Mucosa of rectum (tissue), 2 donors: ENCODE results near the gene TIGIT.
A peak's percentile ranks its signal among the peaks of the same experiment; 100 is the strongest.

Experiments used
- H3K27ac ChIP-seq, 2 donors: one replicate each; pipeline ENCODE4 v1.7.0; 2013; ENCODE audit warnings: inconsistent platforms in 2 of 2, low read depth in 2 of 2, low read length in 2 of 2
- H3K27me3 ChIP-seq, 2 donors: one replicate each; pipeline ENCODE4 v1.7.0; 2013; ENCODE audit warnings: low read length in 2 of 2; ENCODE audit not compliant: control insufficient read depth in 2 of 2, insufficient read depth in 2 of 2
- H3K36me3 ChIP-seq, 2 donors: one replicate each; pipeline ENCODE4 v1.7.0; 2013; ENCODE audit warnings: low read length in 2 of 2; ENCODE audit not compliant: control insufficient read depth in 2 of 2, insufficient read depth in 2 of 2
- H3K4me1 ChIP-seq, 2 donors: one replicate each; pipeline ENCODE4 v1.7.0; 2013; ENCODE audit warnings: low read length in 2 of 2, mild to moderate bottlenecking in 1 of 2; ENCODE audit not compliant: control insufficient read depth in 2 of 2, insufficient read depth in 2 of 2
- H3K4me3 ChIP-seq, 2 donors: one replicate each; pipeline ENCODE4 v1.7.0; 2013; ENCODE audit warnings: low read length in 2 of 2
- H3K9ac ChIP-seq, 2 donors: one replicate each; pipeline ENCODE4 v1.7.0; 2013; ENCODE audit warnings: low read length in 2 of 2, low read depth in 1 of 2, mild to moderate bottlenecking in 1 of 2
- H3K9me3 ChIP-seq, 2 donors: one replicate each; pipeline ENCODE4 v1.7.0; 2013; ENCODE audit warnings: low read length in 2 of 2; ENCODE audit not compliant: control insufficient read depth in 2 of 2
- donor health status: healthy.
- donor health status: Normal muscosa, but diverticular disease.

The TIGIT gene

GRCh38 chr3:114285648-114286230 is 8.1 kb upstream of the TIGIT start:
- no peaks in the 10 kb centered on the region for H3K27me3 ChIP-seq
- no peak overlapping the region for H3K4me3 ChIP-seq
- peak overlapping the region in 1 of 2 donors; percentile 24 for H3K9ac ChIP-seq
- no peaks in the 10 kb centered on the region for H3K9me3 ChIP-seq
- no peaks in the 10 kb centered on the region for H3K36me3 ChIP-seq
- peak overlapping the region in 1 of 2 donors; percentile 16 for H3K27ac ChIP-seq
- no peaks in the 10 kb centered on the region for H3K4me1 ChIP-seq

- Histone ChIP-seq H3K27ac (peak overlapping the region in 1 of 2 donors; percentile 16), H3K27me3 (no peaks in the 10 kb centered on the region), H3K36me3 (no peaks in the 10 kb centered on the region), H3K9me3 (no peaks in the 10 kb centered on the region), H3K4me1 (no peaks in the 10 kb centered on the region), H3K4me3 (no peak overlapping the region), H3K9ac (peak overlapping the region in 1 of 2 donors; percentile 24)
Measured at GRCh38 chr3:114286266-114286665, 7.6 kb upstream of the TIGIT start.

GRCh38 chr3:114290911-114291901 is 2.6 kb upstream of the TIGIT start:
- Histone ChIP-seq H3K4me3 (peak overlapping the region in 1 of 2 donors; percentile 37), H3K4me1 (no peaks in the 10 kb centered on the region), H3K27ac (peak overlapping the region; percentile 26 to 65), H3K9me3 (no peaks in the 10 kb centered on the region), H3K27me3 (no peaks in the 10 kb centered on the region), H3K9ac (peak overlapping the region in 1 of 2 donors; percentile 14), H3K36me3 (no peaks in the 10 kb centered on the region)

- no peaks in the 10 kb centered on the region for H3K36me3 ChIP-seq
- H3K4me1 ChIP-seq, result no peaks in the 10 kb centered on the region
- H3K9me3 ChIP-seq, result no peaks in the 10 kb centered on the region
- H3K27ac ChIP-seq, result peak overlapping the region in 1 of 2 donors; percentile 23
- peak overlapping the region in 1 of 2 donors; percentile 24 for H3K9ac ChIP-seq
- H3K27me3 ChIP-seq, result no peaks in the 10 kb centered on the region
- peak overlapping the region in 1 of 2 donors; percentile 31 for H3K4me3 ChIP-seq
Measured at GRCh38 chr3:114294940-114295480, 1.2 kb downstream of the TIGIT start.

GRCh38 chr3:114295946-114296345 is 2.1 kb downstream of the TIGIT start:
- Histone ChIP-seq H3K4me1 (no peaks in the 10 kb centered on the region), H3K27ac (peak overlapping the region in 1 of 2 donors; percentile 23), H3K27me3 (no peaks in the 10 kb centered on the region), H3K4me3 (peak overlapping the region in 1 of 2 donors; percentile 31), H3K36me3 (no peaks in the 10 kb centered on the region), H3K9ac (no peak overlapping the region), H3K9me3 (no peaks in the 10 kb centered on the region)

GRCh38 chr3:114299421-114299820 is 5.6 kb downstream of the TIGIT start:
- Histone ChIP-seq H3K9ac (no peak overlapping the region), H3K36me3 (no peaks in the 10 kb centered on the region), H3K4me1 (no peaks in the 10 kb centered on the region), H3K27ac (no peak overlapping the region), H3K4me3 (no peak overlapping the region), H3K27me3 (no peaks in the 10 kb centered on the region), H3K9me3 (no peaks in the 10 kb centered on the region)

GRCh38 chr3:114299941-114300624 is 6.3 kb downstream of the TIGIT start:
- no peak overlapping the region for H3K9ac ChIP-seq
- H3K36me3 ChIP-seq, result no peaks in the 10 kb centered on the region
- no peaks in the 10 kb centered on the region for H3K4me1 ChIP-seq
- H3K27me3 ChIP-seq, result no peaks in the 10 kb centered on the region
- no peak overlapping the region for H3K27ac ChIP-seq
- no peaks in the 10 kb centered on the region for H3K9me3 ChIP-seq
- no peak overlapping the region for H3K4me3 ChIP-seq

- H3K4me1 ChIP-seq, result peaks cover 0 to 4% of the 10 kb centered on the region in 2 donors
- H3K36me3 ChIP-seq, result no peaks in the 10 kb centered on the region
- H3K27ac ChIP-seq, result no peak overlapping the region
- H3K4me3 ChIP-seq, result no peak overlapping the region
- no peaks in the 10 kb centered on the region for H3K27me3 ChIP-seq
- H3K9ac ChIP-seq, result no peak overlapping the region
- H3K9me3 ChIP-seq, result no peaks in the 10 kb centered on the region
Measured at GRCh38 chr3:114307222-114307830, 13.5 kb downstream of the TIGIT start.

- no peaks in the 10 kb centered on the region for H3K9me3 ChIP-seq
- peaks cover 0 to 4% of the 10 kb centered on the region in 2 donors for H3K4me1 ChIP-seq
- no peaks in the 10 kb centered on the region for H3K27me3 ChIP-seq
- peak overlapping the region in 1 of 2 donors; percentile 32 for H3K27ac ChIP-seq
- H3K9ac ChIP-seq, result no peak overlapping the region
- H3K36me3 ChIP-seq, result no peaks in the 10 kb centered on the region
- H3K4me3 ChIP-seq, result no peak overlapping the region
Measured at GRCh38 chr3:114307832-114308231, 14.0 kb downstream of the TIGIT start.
